ENCODE data around the gene NR6A1. TPM values are rescaled to one million over a fixed set of nuclear protein-coding genes. Genes with fewer than 3 reads are reported as not detected.

NR6A1 gene
- polyA plus RNA-seq, 2 of the 4 experiments (the other 2 are of a cell fraction) = 1.7 to 3.3 TPM

DNA sequence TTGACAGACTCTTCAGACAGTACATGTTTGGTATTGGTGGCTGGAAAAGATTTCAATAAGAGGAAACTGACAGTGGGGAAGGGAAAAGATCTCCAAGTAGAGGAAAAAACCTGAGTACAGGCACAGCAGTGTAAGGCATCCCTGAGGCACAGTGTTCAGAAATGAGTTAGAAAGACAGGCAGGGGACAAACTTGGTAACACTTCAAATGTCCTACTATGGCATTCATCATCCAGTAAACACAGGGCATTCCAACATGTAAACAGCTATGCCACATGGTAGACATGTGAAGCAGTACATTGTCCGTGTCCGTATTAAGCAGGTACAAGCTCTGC is 218.9 kb downstream of the NR6A1 start (continued):
- TF ChIP-seq, protein P1, sequence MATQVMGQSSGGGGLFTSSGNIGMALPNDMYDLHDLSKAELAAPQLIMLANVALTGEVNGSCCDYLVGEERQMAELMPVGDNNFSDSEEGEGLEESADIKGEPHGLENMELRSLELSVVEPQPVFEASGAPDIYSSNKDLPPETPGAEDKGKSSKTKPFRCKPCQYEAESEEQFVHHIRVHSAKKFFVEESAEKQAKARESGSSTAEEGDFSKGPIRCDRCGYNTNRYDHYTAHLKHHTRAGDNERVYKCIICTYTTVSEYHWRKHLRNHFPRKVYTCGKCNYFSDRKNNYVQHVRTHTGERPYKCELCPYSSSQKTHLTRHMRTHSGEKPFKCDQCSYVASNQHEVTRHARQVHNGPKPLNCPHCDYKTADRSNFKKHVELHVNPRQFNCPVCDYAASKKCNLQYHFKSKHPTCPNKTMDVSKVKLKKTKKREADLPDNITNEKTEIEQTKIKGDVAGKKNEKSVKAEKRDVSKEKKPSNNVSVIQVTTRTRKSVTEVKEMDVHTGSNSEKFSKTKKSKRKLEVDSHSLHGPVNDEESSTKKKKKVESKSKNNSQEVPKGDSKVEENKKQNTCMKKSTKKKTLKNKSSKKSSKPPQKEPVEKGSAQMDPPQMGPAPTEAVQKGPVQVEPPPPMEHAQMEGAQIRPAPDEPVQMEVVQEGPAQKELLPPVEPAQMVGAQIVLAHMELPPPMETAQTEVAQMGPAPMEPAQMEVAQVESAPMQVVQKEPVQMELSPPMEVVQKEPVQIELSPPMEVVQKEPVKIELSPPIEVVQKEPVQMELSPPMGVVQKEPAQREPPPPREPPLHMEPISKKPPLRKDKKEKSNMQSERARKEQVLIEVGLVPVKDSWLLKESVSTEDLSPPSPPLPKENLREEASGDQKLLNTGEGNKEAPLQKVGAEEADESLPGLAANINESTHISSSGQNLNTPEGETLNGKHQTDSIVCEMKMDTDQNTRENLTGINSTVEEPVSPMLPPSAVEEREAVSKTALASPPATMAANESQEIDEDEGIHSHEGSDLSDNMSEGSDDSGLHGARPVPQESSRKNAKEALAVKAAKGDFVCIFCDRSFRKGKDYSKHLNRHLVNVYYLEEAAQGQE (IDR thresholded peaks at IDR 0.05) = no peak
- TF ChIP-seq ESRRA (IDR thresholded peaks at IDR 0.05; ENCODE audit: borderline replicate concordance, low read length) (no peak), EP300 (IDR thresholded peaks at IDR 0.05) (no peak), KDM5A (IDR thresholded peaks at IDR 0.05) (no peak)

DNA sequence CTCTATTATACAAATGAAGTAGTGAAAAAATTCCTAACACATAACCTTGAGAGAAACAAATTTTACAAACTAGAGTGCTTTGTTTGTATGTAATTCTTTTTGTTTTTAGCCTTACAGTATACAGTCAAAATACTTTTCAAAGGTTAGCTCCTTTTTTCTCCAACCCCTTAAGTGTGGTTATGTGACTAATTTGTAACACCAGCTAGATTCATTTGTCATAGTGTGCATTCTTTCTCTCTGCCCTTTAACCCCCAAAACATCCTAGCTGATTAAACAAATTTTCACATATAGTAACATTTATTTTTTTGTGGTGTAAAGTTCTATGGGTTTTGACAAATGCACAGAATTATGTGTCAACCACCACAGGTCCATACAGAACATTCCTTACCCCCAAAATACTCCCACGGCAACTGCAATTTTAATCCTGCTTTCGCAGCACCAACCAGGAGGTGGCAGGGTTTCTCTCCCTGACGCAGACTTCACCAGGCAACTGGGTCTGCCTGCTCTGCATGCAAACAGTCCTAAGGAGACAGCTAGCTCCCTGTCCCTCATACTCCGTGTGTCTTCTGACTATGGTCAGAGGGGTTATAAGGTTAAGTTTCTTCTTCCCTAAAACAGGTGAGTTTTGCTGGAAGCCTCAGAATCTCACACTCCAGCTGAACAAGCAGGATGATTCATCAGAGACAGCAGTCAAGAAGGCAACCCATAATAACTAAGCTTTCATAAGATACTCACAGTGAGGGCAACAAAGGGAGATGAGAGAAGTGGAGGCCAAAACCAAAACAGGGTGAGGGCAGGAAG is 219.4 kb downstream of the NR6A1 start:
- Histone ChIP-seq H3K9me3 (no peaks in the 10 kb centered on the region), H3K4me2 (peak overlapping the region; percentile 26; the same call in 1 of the 3 replicates), H3K27ac (0 out of 6 replicates have a peak overlapping the region, but pooled peaks of 1 of the 2 experiments have one; percentile 1), H3K4me1 (peaks cover 10% of the 10 kb centered on the region; the same call in 2 of the 3 replicates), H3K4me3 (no peak overlapping the region)
- 15% methylated on average over 4 of the region's 4 CpGs for WGBS (ENCODE audit: missing lambda C conversion rate)
- POLR2A ChIA-PET = no interaction called here
- DNase-seq (ENCODE audit: low read depth in 1 of 2, low spot score in 1 of 2) = peak; percentile 66 to 72
- no peak for TF ChIP-seq CBX2 (IDR thresholded peaks at IDR 0.05; ENCODE audit: borderline replicate concordance, low read depth)
- TF ChIP-seq ZSCAN20 (CRISPR knock-in tag; IDR thresholded peaks at IDR 0.05) = no peak
- no peak; the same call in 1 of the 2 replicates for TF ChIP-seq FOSB (CRISPR knock-in tag; IDR thresholded peaks at IDR 0.05)
- TF ChIP-seq ESRRA (IDR thresholded peaks at IDR 0.05; ENCODE audit: borderline replicate concordance, low read length) = no peak
- TF ChIP-seq, protein P2, sequence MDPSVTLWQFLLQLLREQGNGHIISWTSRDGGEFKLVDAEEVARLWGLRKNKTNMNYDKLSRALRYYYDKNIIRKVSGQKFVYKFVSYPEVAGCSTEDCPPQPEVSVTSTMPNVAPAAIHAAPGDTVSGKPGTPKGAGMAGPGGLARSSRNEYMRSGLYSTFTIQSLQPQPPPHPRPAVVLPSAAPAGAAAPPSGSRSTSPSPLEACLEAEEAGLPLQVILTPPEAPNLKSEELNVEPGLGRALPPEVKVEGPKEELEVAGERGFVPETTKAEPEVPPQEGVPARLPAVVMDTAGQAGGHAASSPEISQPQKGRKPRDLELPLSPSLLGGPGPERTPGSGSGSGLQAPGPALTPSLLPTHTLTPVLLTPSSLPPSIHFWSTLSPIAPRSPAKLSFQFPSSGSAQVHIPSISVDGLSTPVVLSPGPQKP (IDR thresholded peaks at IDR 0.05; ENCODE audit: low read depth, low read length) = no peak
- no peak for TF ChIP-seq CBX8 (IDR thresholded peaks at IDR 0.05)
- no peak for TF ChIP-seq ZNF302 (CRISPR knock-in tag; IDR thresholded peaks at IDR 0.05)
- TF ChIP-seq, protein P3, sequence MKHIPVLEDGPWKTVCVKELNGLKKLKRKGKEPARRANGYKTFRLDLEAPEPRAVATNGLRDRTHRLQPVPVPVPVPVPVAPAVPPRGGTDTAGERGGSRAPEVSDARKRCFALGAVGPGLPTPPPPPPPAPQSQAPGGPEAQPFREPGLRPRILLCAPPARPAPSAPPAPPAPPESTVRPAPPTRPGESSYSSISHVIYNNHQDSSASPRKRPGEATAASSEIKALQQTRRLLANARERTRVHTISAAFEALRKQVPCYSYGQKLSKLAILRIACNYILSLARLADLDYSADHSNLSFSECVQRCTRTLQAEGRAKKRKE (CRISPR knock-in tag; IDR thresholded peaks at IDR 0.05; ENCODE audit: low read depth) = no peak
- no peak for TF ChIP-seq CHD2 (IDR thresholded peaks at IDR 0.05; ENCODE audit: low read length, partially characterized antibody)
- TF ChIP-seq RARB (CRISPR knock-in tag; IDR thresholded peaks at IDR 0.05) = no peak
- TF ChIP-seq RAD21 (conservative IDR thresholded peaks at IDR 0.05 in 1 of 2, IDR thresholded peaks at IDR 0.05 in 1 of 2) = peak; percentile 73 to 82
- TF ChIP-seq SMC3 (IDR thresholded peaks at IDR 0.05) = peak; percentile 79
- TF ChIP-seq, protein P4, sequence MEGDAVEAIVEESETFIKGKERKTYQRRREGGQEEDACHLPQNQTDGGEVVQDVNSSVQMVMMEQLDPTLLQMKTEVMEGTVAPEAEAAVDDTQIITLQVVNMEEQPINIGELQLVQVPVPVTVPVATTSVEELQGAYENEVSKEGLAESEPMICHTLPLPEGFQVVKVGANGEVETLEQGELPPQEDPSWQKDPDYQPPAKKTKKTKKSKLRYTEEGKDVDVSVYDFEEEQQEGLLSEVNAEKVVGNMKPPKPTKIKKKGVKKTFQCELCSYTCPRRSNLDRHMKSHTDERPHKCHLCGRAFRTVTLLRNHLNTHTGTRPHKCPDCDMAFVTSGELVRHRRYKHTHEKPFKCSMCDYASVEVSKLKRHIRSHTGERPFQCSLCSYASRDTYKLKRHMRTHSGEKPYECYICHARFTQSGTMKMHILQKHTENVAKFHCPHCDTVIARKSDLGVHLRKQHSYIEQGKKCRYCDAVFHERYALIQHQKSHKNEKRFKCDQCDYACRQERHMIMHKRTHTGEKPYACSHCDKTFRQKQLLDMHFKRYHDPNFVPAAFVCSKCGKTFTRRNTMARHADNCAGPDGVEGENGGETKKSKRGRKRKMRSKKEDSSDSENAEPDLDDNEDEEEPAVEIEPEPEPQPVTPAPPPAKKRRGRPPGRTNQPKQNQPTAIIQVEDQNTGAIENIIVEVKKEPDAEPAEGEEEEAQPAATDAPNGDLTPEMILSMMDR (IDR thresholded peaks at IDR 0.05) = peak; percentile 77
- TF ChIP-seq, protein P1 (IDR thresholded peaks at IDR 0.05) = no peak
- no peak for FAIRE-seq
- peak; percentile 96 for ATAC-seq
- CTCF ChIA-PET = interaction anchor here (0.6 to 9.0 kb wide), 62 partner anchors 9 to 341 kb away, joined by 3 to 74 read pairs (median 5); partner anchors contain the start of gene WDR38

Measured in A549 (cell line).